Astrocyte (in vitro differentiated cells and primary cell): ENCODE measurements around the gene TRPM8.

Experiments
- EZH2 ChIP-seq: IDR thresholded peaks from 2 replicates; pipeline ENCODE4 v1.6.1; 2012; ENCODE audit warnings: mild to moderate bottlenecking, low read length, inconsistent platforms; ENCODE audit not compliant: insufficient read depth
- TF ChIP-seq, protein P1 (sequence below): IDR thresholded peaks from 2 replicates; pipeline ENCODE4 v1.5.1; 2011; ENCODE audit warnings: low read depth, mild to moderate bottlenecking, inconsistent platforms, low read length, moderate library complexity; ENCODE audit not compliant: insufficient read depth

- TF ChIP-seq, protein P1, sequence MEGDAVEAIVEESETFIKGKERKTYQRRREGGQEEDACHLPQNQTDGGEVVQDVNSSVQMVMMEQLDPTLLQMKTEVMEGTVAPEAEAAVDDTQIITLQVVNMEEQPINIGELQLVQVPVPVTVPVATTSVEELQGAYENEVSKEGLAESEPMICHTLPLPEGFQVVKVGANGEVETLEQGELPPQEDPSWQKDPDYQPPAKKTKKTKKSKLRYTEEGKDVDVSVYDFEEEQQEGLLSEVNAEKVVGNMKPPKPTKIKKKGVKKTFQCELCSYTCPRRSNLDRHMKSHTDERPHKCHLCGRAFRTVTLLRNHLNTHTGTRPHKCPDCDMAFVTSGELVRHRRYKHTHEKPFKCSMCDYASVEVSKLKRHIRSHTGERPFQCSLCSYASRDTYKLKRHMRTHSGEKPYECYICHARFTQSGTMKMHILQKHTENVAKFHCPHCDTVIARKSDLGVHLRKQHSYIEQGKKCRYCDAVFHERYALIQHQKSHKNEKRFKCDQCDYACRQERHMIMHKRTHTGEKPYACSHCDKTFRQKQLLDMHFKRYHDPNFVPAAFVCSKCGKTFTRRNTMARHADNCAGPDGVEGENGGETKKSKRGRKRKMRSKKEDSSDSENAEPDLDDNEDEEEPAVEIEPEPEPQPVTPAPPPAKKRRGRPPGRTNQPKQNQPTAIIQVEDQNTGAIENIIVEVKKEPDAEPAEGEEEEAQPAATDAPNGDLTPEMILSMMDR, result no peak
- no peak for TF ChIP-seq EZH2
Observed at GRCh38 chr2:233917116-233917515, at the start of gene TRPM8.
